ENCODE data around the gene APEX1. TPM values are rescaled to one million over a fixed set of nuclear protein-coding genes. Genes with fewer than 3 reads are reported as not detected.
A peak's percentile ranks its signal among the peaks of the same experiment; 100 is the strongest.

Gene APEX1
- total RNA-seq, 1 experiment from 2014 or later = 340 TPM

GRCh38 chr14:20498622-20499021, 43.6 kb downstream of the APEX1 start:
- H3K23ac ChIP-seq (ENCODE audit: insufficient read length, low read depth, low read length) = no peak overlapping the region
- Mint-ChIP-seq H3K9me3 (peaks cover 0 to 5% of the 10 kb centered on the region in 2 experiments; a peak in 4 of 5 replicates), H3K27me3 (ENCODE audit: low read depth) (peaks cover 3% of the 10 kb centered on the region), H3K36me3 (ENCODE audit: insufficient read depth in 1 of 3, low read depth in 3 of 3) (peaks cover 0 to 4% (median 0%) of the 10 kb centered on the region in 3 experiments; a peak in 3 of 7 replicates), H3K27ac (peak overlapping the region in 2 of 3 experiments; percentile 20 to 21; a peak in 1 of 7 replicates), H3K4me1 (peaks cover 30 to 31% of the 10 kb centered on the region in 2 experiments), H3K4me3 (no peak overlapping the region)
- H3K56ac ChIP-seq (ENCODE audit: insufficient read length, low read depth, low read length) = no peak overlapping the region
- no peaks in the 10 kb centered on the region for H3K9me3 ChIP-seq (ENCODE audit: control insufficient read depth, low read depth, low read length)
- H3K23me2 ChIP-seq (ENCODE audit: insufficient read length, low read depth, low read length, poor library complexity, severe bottlenecking) = no peaks in the 10 kb centered on the region
- peaks cover 2% of the 10 kb centered on the region; the same call in 1 of the 2 replicates for H3K4me1 ChIP-seq (ENCODE audit: insufficient read depth, low read length)
- H2AFZ ChIP-seq (ENCODE audit: low read length) = peak overlapping the region; percentile 54
- H4K8ac ChIP-seq (replicated peaks; ENCODE audit: insufficient read length, low read depth, low read length) = no peak overlapping the region
- no peak overlapping the region for H2BK120ac ChIP-seq (ENCODE audit: low read depth, low read length, poor library complexity, severe bottlenecking)
- no peak overlapping the region for H3K9ac ChIP-seq (ENCODE audit: extremely low read depth, insufficient read length, low read length)
- no peak overlapping the region for H3K4ac ChIP-seq (ENCODE audit: low read depth, low read length)
- H4K20me1 ChIP-seq (ENCODE audit: control insufficient read depth, insufficient read depth, insufficient read length) = no peaks in the 10 kb centered on the region
- H4K5ac ChIP-seq (ENCODE audit: insufficient read length, low read depth, low read length) = no peak overlapping the region
- H3K4me2 ChIP-seq (ENCODE audit: insufficient read depth, insufficient read length, low read length) = no peak overlapping the region
- no peak overlapping the region for H3K27ac ChIP-seq (ENCODE audit: insufficient read length, low read depth, low read length)
- H3K14ac ChIP-seq (ENCODE audit: insufficient read depth, low read length) = no peak overlapping the region; the same call in 1 of the 2 replicates
- DNase-seq = no peak
- H3K27me3 ChIP-seq (ENCODE audit: insufficient read depth, low read length) = no peaks in the 10 kb centered on the region
- TF ChIP-seq CTCF (conservative IDR thresholded peaks at IDR 0.05) = no peak
- H2BK15ac ChIP-seq (ENCODE audit: low read depth, low read length) = no peak overlapping the region
- no peaks in the 10 kb centered on the region for H3K79me1 ChIP-seq (ENCODE audit: insufficient read depth, low read depth, low read length, poor library complexity, severe bottlenecking)
- H4K91ac ChIP-seq (ENCODE audit: insufficient read length, low read depth, low read length) = no peak overlapping the region
- no peaks in the 10 kb centered on the region for H3K79me2 ChIP-seq (ENCODE audit: insufficient read depth, low read length)
- no peak overlapping the region for H2AK5ac ChIP-seq (ENCODE audit: insufficient read length, low read length)
- H3K18ac ChIP-seq (ENCODE audit: insufficient read length, low read depth, low read length) = no peak overlapping the region
- H3T11ph ChIP-seq (ENCODE audit: low read length) = no peak overlapping the region
- no peak overlapping the region for H2BK20ac ChIP-seq (ENCODE audit: low read depth, low read length, poor library complexity, severe bottlenecking)
- WGBS (ENCODE audit: extremely low coverage, insufficient read length, low lambda C conversion rate) = no CpG with 5 or more reads among the region's 2 CpGs
- no peak overlapping the region for H2BK12ac ChIP-seq (ENCODE audit: insufficient read length, low read depth, low read length)
- H2BK5ac ChIP-seq (ENCODE audit: insufficient read length, low read length) = no peak overlapping the region

Measured in H9 (cell line).